K562 (cell line): ENCODE data around the gene MIDN. TPM values are rescaled to one million over a fixed set of nuclear protein-coding genes. Genes with fewer than 3 reads are reported as not detected.
A peak's percentile ranks its signal among the peaks of the same experiment; 100 is the strongest.

Source experiments
- ARHGAP35 ChIP-seq: fragments of 450-650 bp; IDR thresholded peaks from 2 replicates; pipeline ENCODE4 v1.6.1; 2018; ENCODE audit not compliant: partially characterized antibody
- BHLHE40 ChIP-seq: IDR thresholded peaks from 2 replicates; pipeline ENCODE4 v1.6.1; 2011; ENCODE audit warnings: low read length, improper control_type of control experiment
- DPF2 ChIP-seq: fragments of 450-650 bp; IDR thresholded peaks from 2 replicates; pipeline ENCODE4 v1.6.1; 2016
- KAT7 ChIP-seq: sonication (generic); formaldehyde crosslinking; IDR thresholded peaks from 2 replicates; pipeline ENCODE4 v1.8.0; 2022; ENCODE audit warnings: missing genetic modification reagents, mild to moderate bottlenecking, borderline replicate concordance
- LEF1 ChIP-seq: fragments of 450-650 bp; IDR thresholded peaks from 2 replicates; pipeline ENCODE4 v1.6.1; 2016; ENCODE audit warnings: mild to moderate bottlenecking
- MEF2A ChIP-seq: IDR thresholded peaks from 2 replicates; pipeline ENCODE4 v1.6.1; 2011; ENCODE audit warnings: low read depth, mild to moderate bottlenecking, low read length, moderate library complexity; ENCODE audit not compliant: control insufficient read depth
- MTA1 ChIP-seq: fragments of 450-650 bp; IDR thresholded peaks from 2 replicates; pipeline ENCODE4 v1.6.1; 2017; ENCODE audit warnings: borderline replicate concordance
- MTA2 ChIP-seq: fragments of 450-650 bp; IDR thresholded peaks from 2 replicates; pipeline ENCODE4 v1.6.1; 2016; ENCODE audit warnings: low read depth
- MYNN ChIP-seq, 2 experiments: sonication (generic); formaldehyde crosslinking in 1 of 2; IDR thresholded peaks; 2 replicates each; pipeline versions ENCODE4 v1.5.0 to v1.6.1; 2016 to 2020; ENCODE audit warnings: antibody characterized with exemption in 1 of 2, missing genetic modification reagents in 1 of 2
- NCOA2 ChIP-seq, 2 experiments: fragments of 450-650 bp; IDR thresholded peaks; 2 replicates each; pipeline ENCODE4 v1.6.1; 2018; ENCODE audit warnings: mild to moderate bottlenecking in 2 of 2, moderate library complexity in 1 of 2; ENCODE audit not compliant: partially characterized antibody in 2 of 2
- PTBP1 ChIP-seq: fragments of 200-400 bp; formaldehyde crosslinking; IDR thresholded peaks from 2 replicates; pipeline ENCODE4 v1.6.1; 2017; ENCODE audit warnings: low read depth, low read length
- RBFOX2 ChIP-seq: fragments of 200-400 bp; formaldehyde crosslinking; IDR thresholded peaks from 2 replicates; pipeline ENCODE4 v1.6.1; 2017; ENCODE audit warnings: low read depth, mild to moderate bottlenecking, low read length, moderate library complexity
- TEAD1 ChIP-seq, 2 experiments: fragments of 450-650 bp in 1 of 2; sonication (generic) in 1 of 2; formaldehyde crosslinking; IDR thresholded peaks; 2 replicates each; pipeline versions ENCODE4 v1.4.0 to v1.8.0; 2020 to 2022; ENCODE audit warnings: mild to moderate bottlenecking in 2 of 2, missing genetic modification reagents in 1 of 2
- TRIM24 ChIP-seq, 2 experiments: fragments of 450-650 bp; IDR thresholded peaks; 2 replicates each; pipeline ENCODE4 v1.6.1; 2016
- XRCC5 ChIP-seq: fragments of 200-400 bp; formaldehyde crosslinking; IDR thresholded peaks from 2 replicates; pipeline ENCODE4 v1.6.1; 2017; ENCODE audit warnings: low read depth, mild to moderate bottlenecking, low read length
- ZBED1 ChIP-seq: IDR thresholded peaks from 2 replicates; pipeline ENCODE4 v1.6.1; 2014
- ZNF561 ChIP-seq: fragments of 450-650 bp; formaldehyde crosslinking; conservative IDR thresholded peaks from 2 replicates; pipeline ENCODE4 v1.4.0; 2020; ENCODE audit warnings: mild to moderate bottlenecking, moderate library complexity
- ZNF778 ChIP-seq: fragments of 450-650 bp; formaldehyde crosslinking; IDR thresholded peaks from 2 replicates; pipeline ENCODE4 v1.4.0; 2020; ENCODE audit warnings: mild to moderate bottlenecking, moderate library complexity
- polyA plus RNA-seq, 8 experiments: library from polyadenylated mRNA; depleted of rRNA in 4 of 8; stranded (reverse) in 5 of 8; unstranded in 3 of 8; fragments of >200 nt; fragmentation: Nextera tagmentation in 2 of 8; fragmentation: Illumina TruSeq in 1 of 8; extraction: Ambion mirVana in 2 of 8; extraction: Trizol in 1 of 8; gene quantifications; 2 replicates each; pipeline versions ENCODE4 v1.2.1 to v1.2.3, GENCODE V29; 2011 to 2014; ENCODE audit warnings: inconsistent platforms in 1 of 8, missing spikeins in 1 of 8
- total RNA-seq, 7 experiments: library from RNA; depleted of rRNA in 6 of 7; stranded (reverse); fragments of >200 nt in 6 of 7; fragmentation: Illumina TruSeq in 2 of 7; extraction: Trizol in 2 of 7; gene quantifications; 2 replicates each; pipeline versions ENCODE4 v1.2.1 to v1.2.3, GENCODE V29; 2011 to 2021; ENCODE audit warnings: low replicate concordance in 1 of 7
- TF ChIP-seq, protein P1 (sequence below), 2 experiments: fragments of 450-650 bp; formaldehyde crosslinking in 1 of 2; IDR thresholded peaks; 2 replicates each; pipeline versions ENCODE4 v1.4.0 to v1.6.1; 2014 to 2020; ENCODE audit warnings: mild to moderate bottlenecking in 2 of 2, borderline replicate concordance in 1 of 2, low read depth in 1 of 2

The MIDN gene
- total and polyA plus RNA-seq, 9 of the 15 experiments (the other 6 are each of a cell fraction or from before 2014, with no cell fraction given) = 0.17 to 120 (median 10.1) TPM

DNA sequence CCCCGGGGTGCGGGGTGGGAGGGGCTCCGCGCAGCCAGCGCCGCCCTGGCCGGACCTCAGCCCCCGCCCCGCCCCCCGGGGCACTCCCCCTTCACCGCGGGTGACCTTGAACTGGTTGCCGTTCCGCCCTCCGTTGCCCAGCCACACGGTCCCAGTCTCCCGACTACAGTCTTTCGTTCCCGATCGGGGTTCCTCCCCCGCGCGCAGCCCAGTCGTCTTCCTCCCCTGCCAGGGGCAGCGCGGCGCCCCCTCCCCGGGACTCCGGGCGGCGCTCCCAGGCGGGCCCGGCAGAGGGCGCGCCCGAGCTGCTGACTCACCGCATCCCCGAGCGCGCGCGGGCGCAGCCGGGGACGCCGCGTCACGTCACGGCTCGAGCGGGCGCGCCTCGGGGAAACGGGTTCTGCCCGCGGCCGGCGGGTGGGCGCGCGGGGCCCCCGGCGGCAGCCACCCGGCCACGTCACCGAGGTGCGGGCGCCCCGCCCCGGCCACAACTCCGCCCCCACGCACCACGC, 459 bp downstream of the MIDN start (continued):
- TF ChIP-seq TRIM24 (IDR thresholded peaks at IDR 0.05) (no peak), BHLHE40 (no peak), NCOA2 (IDR thresholded peaks at IDR 0.05; ENCODE audit: partially characterized antibody in 2 of 2) (no peak), ZBED1 (no peak), XRCC5 (peak; percentile 56; the same call in 1 of the 2 replicates), TEAD1 (CRISPR knock-in tag; IDR thresholded peaks at IDR 0.05) (peak in 1 of 2 experiments; percentile 38; a peak in 1 of 4 replicates), MEF2A (no peak), ZNF778 (CRISPR knock-in tag) (no peak), MTA1 (no peak), PTBP1 (no peak), KAT7 (no peak), ZNF561 (CRISPR knock-in tag) (no peak), LEF1 (no peak), ARHGAP35 (no peak), DPF2 (no peak), MYNN (IDR thresholded peaks at IDR 0.05) (no peak), MYNN (CRISPR knock-in tag; IDR thresholded peaks at IDR 0.05) (no peak), RBFOX2 (peak; percentile 51), MTA2 (no peak)
- TF ChIP-seq, protein P1, sequence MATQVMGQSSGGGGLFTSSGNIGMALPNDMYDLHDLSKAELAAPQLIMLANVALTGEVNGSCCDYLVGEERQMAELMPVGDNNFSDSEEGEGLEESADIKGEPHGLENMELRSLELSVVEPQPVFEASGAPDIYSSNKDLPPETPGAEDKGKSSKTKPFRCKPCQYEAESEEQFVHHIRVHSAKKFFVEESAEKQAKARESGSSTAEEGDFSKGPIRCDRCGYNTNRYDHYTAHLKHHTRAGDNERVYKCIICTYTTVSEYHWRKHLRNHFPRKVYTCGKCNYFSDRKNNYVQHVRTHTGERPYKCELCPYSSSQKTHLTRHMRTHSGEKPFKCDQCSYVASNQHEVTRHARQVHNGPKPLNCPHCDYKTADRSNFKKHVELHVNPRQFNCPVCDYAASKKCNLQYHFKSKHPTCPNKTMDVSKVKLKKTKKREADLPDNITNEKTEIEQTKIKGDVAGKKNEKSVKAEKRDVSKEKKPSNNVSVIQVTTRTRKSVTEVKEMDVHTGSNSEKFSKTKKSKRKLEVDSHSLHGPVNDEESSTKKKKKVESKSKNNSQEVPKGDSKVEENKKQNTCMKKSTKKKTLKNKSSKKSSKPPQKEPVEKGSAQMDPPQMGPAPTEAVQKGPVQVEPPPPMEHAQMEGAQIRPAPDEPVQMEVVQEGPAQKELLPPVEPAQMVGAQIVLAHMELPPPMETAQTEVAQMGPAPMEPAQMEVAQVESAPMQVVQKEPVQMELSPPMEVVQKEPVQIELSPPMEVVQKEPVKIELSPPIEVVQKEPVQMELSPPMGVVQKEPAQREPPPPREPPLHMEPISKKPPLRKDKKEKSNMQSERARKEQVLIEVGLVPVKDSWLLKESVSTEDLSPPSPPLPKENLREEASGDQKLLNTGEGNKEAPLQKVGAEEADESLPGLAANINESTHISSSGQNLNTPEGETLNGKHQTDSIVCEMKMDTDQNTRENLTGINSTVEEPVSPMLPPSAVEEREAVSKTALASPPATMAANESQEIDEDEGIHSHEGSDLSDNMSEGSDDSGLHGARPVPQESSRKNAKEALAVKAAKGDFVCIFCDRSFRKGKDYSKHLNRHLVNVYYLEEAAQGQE (IDR thresholded peaks at IDR 0.05; ENCODE audit: borderline replicate concordance) = peak; percentile 33; the same call in 1 of the 2 replicates
- TF ChIP-seq, protein P1 (CRISPR knock-in tag; IDR thresholded peaks at IDR 0.05; ENCODE audit: low read depth) = 0 out of 2 replicates have a peak, but pooled peaks have one; percentile 23
